ENCODE results near the gene EEF1AKMT3. TPM values are rescaled to one million over a fixed set of nuclear protein-coding genes. Genes with fewer than 3 reads are reported as not detected.
A peak's percentile ranks its signal among the peaks of the same experiment; 100 is the strongest.

Gene EEF1AKMT3
- polyA plus RNA-seq, 1 donor (not counting 4 experiments of a cell fraction or from before 2014, with no cell fraction given), result 7.7 TPM

DNA sequence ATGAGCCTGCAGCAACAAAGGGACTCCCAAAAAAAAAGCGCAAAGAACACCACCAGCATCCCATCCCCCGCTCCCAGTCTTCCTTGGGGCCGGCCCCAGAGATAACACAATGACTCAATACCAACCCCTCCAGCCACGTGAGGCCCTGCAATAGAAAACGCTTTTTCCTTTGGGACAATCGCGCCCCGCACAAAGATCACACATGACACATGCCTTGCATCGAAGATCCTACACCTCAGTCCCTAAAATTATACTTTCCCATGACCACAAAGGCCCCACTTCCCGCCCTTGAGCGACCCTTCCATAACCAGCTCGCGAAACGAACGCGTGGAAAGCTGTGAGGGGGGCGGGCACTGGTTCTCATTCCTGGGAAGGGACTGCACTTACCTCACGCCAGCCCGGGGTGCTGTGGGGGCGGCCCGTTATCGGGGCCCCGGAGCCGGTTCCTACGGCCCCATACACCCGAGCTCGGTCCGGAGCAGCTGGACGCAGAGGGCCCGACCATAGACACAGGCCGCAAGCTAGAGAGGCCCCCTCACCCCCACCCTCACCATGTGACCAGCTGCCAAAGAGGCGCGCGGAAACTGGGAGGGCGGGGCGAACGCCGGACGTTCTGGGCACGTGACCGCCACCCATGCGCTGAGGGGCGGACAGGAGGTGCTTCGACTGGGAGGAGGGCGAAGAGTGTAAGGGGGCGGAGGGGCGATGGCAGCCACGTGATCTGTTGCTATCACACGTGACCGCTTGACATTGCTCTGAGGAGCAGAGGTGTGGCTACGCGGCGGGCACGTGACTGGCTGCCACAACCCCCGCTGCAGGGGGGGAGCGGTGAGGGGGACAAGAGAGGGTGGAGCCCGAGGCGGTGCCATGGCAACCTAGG, 20.4 kb upstream of the EEF1AKMT3 start, which contains the start of gene CDK4:
CDK4 (minus strand) TSS at position 523 of the 880 bp plus-strand sequence. CDS start 593 bp downstream, outside the sequence.
- peak; percentile 74 for FAIRE-seq
- H3K27me3 ChIP-seq (ENCODE audit: control insufficient read depth, extremely low read depth, insufficient read depth, low read length), result no peaks in the 10 kb centered on the region
- no peaks in the 10 kb centered on the region for H3K9me3 ChIP-seq (ENCODE audit: control insufficient read depth, low read depth, low read length)
- H4K20me1 ChIP-seq (ENCODE audit: control insufficient read depth, extremely low read depth, insufficient read depth, low read length), result no peaks in the 10 kb centered on the region
- peak within 1 kb of the TSS; percentile 90 for H3K27ac ChIP-seq (ENCODE audit: control insufficient read depth, insufficient read depth, low read length)
- peak within 1 kb of the TSS; percentile 99 for H3K4me2 ChIP-seq (ENCODE audit: control insufficient read depth, extremely low read depth, insufficient read depth, low read depth, low read length)
- H3K9me1 ChIP-seq (ENCODE audit: control insufficient read depth, extremely low read depth, insufficient read depth, low read length), result no peaks in the 10 kb centered on the region
- H2AFZ ChIP-seq (ENCODE audit: control insufficient read depth, low read length), result peak within 1 kb of the TSS; percentile 82
- H3K36me3 ChIP-seq (ENCODE audit: control insufficient read depth in 2 of 2, extremely low read depth in 1 of 2, insufficient read depth in 2 of 2, low read length in 2 of 2), result peaks cover 10 to 26% of the 10 kb centered on the region in 2 experiments
- H3K79me2 ChIP-seq (ENCODE audit: control insufficient read depth, insufficient read depth, low read length), result peaks cover 19% of the 10 kb centered on the region
- H3K4me1 ChIP-seq (ENCODE audit: control insufficient read depth, extremely low read depth, insufficient read depth, low read length), result peaks cover 39% of the 10 kb centered on the region
- H3K4me3 ChIP-seq (ENCODE audit: control insufficient read depth in 2 of 3, extremely low read depth in 1 of 3, insufficient read depth in 2 of 3, low read depth in 1 of 3, low read length in 3 of 3), result peak within 1 kb of the TSS; percentile 61 to 90 (median 89)
- H3K9ac ChIP-seq (ENCODE audit: control insufficient read depth, extremely low read depth, insufficient read depth, low read length), result peak within 1 kb of the TSS; percentile 94
- DNase-seq (ENCODE audit: low read depth, low spot score), result peak; percentile 97
- TF ChIP-seq EZH2 (IDR thresholded peaks at IDR 0.05; ENCODE audit: low read length), result no peak
- TF ChIP-seq, protein P1, sequence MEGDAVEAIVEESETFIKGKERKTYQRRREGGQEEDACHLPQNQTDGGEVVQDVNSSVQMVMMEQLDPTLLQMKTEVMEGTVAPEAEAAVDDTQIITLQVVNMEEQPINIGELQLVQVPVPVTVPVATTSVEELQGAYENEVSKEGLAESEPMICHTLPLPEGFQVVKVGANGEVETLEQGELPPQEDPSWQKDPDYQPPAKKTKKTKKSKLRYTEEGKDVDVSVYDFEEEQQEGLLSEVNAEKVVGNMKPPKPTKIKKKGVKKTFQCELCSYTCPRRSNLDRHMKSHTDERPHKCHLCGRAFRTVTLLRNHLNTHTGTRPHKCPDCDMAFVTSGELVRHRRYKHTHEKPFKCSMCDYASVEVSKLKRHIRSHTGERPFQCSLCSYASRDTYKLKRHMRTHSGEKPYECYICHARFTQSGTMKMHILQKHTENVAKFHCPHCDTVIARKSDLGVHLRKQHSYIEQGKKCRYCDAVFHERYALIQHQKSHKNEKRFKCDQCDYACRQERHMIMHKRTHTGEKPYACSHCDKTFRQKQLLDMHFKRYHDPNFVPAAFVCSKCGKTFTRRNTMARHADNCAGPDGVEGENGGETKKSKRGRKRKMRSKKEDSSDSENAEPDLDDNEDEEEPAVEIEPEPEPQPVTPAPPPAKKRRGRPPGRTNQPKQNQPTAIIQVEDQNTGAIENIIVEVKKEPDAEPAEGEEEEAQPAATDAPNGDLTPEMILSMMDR (optimal IDR thresholded peaks at IDR 0.05 in 1 of 3, IDR thresholded peaks at IDR 0.05 in 1 of 3, conservative IDR thresholded peaks at IDR 0.05 in 1 of 3; ENCODE audit: extremely low read depth in 1 of 3, insufficient read depth in 2 of 3, low read length in 3 of 3), result no peak
- dilution Hi-C loops (cut with MboI; ENCODE audit: extremely low pct_ligation_motif_present, low sequenced_read_pairs), result no loop called here

DNA sequence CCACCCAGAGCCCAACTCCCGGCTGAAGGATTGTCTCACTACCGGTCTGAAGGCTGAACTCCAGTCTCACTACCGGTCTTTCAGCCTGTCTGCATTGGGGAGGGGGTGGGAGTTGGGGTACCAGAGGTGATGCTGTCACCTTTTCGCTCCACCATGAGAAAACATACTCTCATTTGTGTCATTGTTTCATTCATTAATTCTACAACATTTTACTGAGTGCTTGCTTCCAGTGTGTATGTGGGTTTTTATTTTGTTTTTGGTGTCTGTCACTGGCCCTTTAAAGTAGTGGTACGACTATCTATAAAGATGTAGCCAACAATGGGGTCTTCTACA, 19.8 kb upstream of the EEF1AKMT3 start:
- H4K20me1 ChIP-seq (ENCODE audit: control insufficient read depth, extremely low read depth, insufficient read depth, low read length), result no peaks in the 10 kb centered on the region
- peak overlapping the region; percentile 58 to 90 (median 61) for H3K4me3 ChIP-seq (ENCODE audit: control insufficient read depth in 2 of 3, extremely low read depth in 1 of 3, insufficient read depth in 2 of 3, low read depth in 1 of 3, low read length in 3 of 3)
- dilution Hi-C loops (cut with MboI; ENCODE audit: extremely low pct_ligation_motif_present, low sequenced_read_pairs), result no loop called here
- peaks cover 19% of the 10 kb centered on the region for H3K79me2 ChIP-seq (ENCODE audit: control insufficient read depth, insufficient read depth, low read length)
- H3K4me1 ChIP-seq (ENCODE audit: control insufficient read depth, extremely low read depth, insufficient read depth, low read length), result peaks cover 39% of the 10 kb centered on the region
- TF ChIP-seq, protein P1 (optimal IDR thresholded peaks at IDR 0.05 in 1 of 3, IDR thresholded peaks at IDR 0.05 in 1 of 3, conservative IDR thresholded peaks at IDR 0.05 in 1 of 3; ENCODE audit: extremely low read depth in 1 of 3, insufficient read depth in 2 of 3, low read length in 3 of 3), result no peak
- no peak for TF ChIP-seq EZH2 (IDR thresholded peaks at IDR 0.05; ENCODE audit: low read length)
- FAIRE-seq (no peak), DNase-seq (ENCODE audit: low read depth, low spot score) (no peak)
- H3K4me2 ChIP-seq (ENCODE audit: control insufficient read depth, extremely low read depth, insufficient read depth, low read depth, low read length), result peak overlapping the region; percentile 99
- no peaks in the 10 kb centered on the region for H3K9me1 ChIP-seq (ENCODE audit: control insufficient read depth, extremely low read depth, insufficient read depth, low read length)
- H3K27me3 ChIP-seq (ENCODE audit: control insufficient read depth, extremely low read depth, insufficient read depth, low read length), result no peaks in the 10 kb centered on the region
- H3K27ac ChIP-seq (ENCODE audit: control insufficient read depth, insufficient read depth, low read length), result peak overlapping the region; percentile 67
- H3K9ac ChIP-seq (ENCODE audit: control insufficient read depth, extremely low read depth, insufficient read depth, low read length), result peak overlapping the region; percentile 47
- no peaks in the 10 kb centered on the region for H3K9me3 ChIP-seq (ENCODE audit: control insufficient read depth, low read depth, low read length)
- peak overlapping the region; percentile 82 for H2AFZ ChIP-seq (ENCODE audit: control insufficient read depth, low read length)
- H3K36me3 ChIP-seq (ENCODE audit: control insufficient read depth in 2 of 2, extremely low read depth in 1 of 2, insufficient read depth in 2 of 2, low read length in 2 of 2), result peaks cover 7 to 26% of the 10 kb centered on the region in 2 experiments
